ENCODE results near the gene PDXP. TPM values are rescaled to one million over a fixed set of nuclear protein-coding genes. Genes with fewer than 3 reads are reported as not detected.

PDXP gene
- total and polyA plus RNA-seq, 2 donors (not counting 1 experiment from before 2014, with no cell fraction given), result 4.0 to 7.9 TPM

DNA sequence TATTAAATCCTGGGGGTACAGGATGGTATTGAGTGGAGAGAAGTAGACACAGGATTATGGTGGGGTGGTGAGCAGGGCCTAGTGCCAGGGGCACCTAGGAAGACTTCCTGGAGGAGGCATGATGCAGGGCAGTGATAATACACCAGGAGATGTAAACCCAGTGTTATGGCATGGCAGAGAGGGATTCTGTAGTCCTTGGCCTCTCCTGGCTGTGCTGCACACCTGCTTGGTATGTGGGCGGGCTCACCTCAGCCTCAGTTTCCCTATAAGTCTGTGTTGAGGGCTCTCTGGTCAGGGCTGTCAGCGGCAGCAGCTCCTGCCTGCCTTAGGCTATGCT is 2.2 kb downstream of the PDXP start:
- Histone ChIP-seq H2AFZ (ENCODE audit: low read length) (no peak overlapping the region), H3K4me3 (replicated peaks in 1 of 4; ENCODE audit: control extremely low read depth in 1 of 4, insufficient read depth in 1 of 4, low read depth in 3 of 4, low read length in 4 of 4) (no peak overlapping the region), H4K20me1 (ENCODE audit: control insufficient read depth, extremely low read depth, insufficient read depth, low read length) (no peaks in the 10 kb centered on the region), H3K4me1 (ENCODE audit: control insufficient read depth, extremely low read depth, insufficient read depth, low read length) (peaks cover 30% of the 10 kb centered on the region), H3K9me3 (ENCODE audit: control insufficient read depth, insufficient read depth, low read depth, low read length) (no peaks in the 10 kb centered on the region), H3K36me3 (ENCODE audit: control insufficient read depth, insufficient read depth, low read length) (peaks cover 4% of the 10 kb centered on the region), H3K27ac (ENCODE audit: insufficient read depth, low read length) (peak overlapping the region; percentile 89), H3K27me3 (ENCODE audit: control insufficient read depth, insufficient read depth, low read length) (no peaks in the 10 kb centered on the region), H3K9ac (ENCODE audit: insufficient read depth, low read length) (no peak overlapping the region), H3K4me2 (ENCODE audit: extremely low read depth, insufficient read depth, low read length) (peak overlapping the region; percentile 92), H3K79me2 (ENCODE audit: control insufficient read depth, insufficient read depth, low read length) (peaks cover 47% of the 10 kb centered on the region)
- DNase-seq (ENCODE audit: low read depth in 2 of 2), result no peak
- TF ChIP-seq EZH2 (IDR thresholded peaks at IDR 0.05; ENCODE audit: low read length, missing control alignments), result no peak
- TF ChIP-seq, protein P1, sequence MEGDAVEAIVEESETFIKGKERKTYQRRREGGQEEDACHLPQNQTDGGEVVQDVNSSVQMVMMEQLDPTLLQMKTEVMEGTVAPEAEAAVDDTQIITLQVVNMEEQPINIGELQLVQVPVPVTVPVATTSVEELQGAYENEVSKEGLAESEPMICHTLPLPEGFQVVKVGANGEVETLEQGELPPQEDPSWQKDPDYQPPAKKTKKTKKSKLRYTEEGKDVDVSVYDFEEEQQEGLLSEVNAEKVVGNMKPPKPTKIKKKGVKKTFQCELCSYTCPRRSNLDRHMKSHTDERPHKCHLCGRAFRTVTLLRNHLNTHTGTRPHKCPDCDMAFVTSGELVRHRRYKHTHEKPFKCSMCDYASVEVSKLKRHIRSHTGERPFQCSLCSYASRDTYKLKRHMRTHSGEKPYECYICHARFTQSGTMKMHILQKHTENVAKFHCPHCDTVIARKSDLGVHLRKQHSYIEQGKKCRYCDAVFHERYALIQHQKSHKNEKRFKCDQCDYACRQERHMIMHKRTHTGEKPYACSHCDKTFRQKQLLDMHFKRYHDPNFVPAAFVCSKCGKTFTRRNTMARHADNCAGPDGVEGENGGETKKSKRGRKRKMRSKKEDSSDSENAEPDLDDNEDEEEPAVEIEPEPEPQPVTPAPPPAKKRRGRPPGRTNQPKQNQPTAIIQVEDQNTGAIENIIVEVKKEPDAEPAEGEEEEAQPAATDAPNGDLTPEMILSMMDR (conservative IDR thresholded peaks at IDR 0.05 in 1 of 2, IDR thresholded peaks at IDR 0.05 in 1 of 2; ENCODE audit: low read depth in 1 of 2, low read length in 2 of 2), result no peak

DNA sequence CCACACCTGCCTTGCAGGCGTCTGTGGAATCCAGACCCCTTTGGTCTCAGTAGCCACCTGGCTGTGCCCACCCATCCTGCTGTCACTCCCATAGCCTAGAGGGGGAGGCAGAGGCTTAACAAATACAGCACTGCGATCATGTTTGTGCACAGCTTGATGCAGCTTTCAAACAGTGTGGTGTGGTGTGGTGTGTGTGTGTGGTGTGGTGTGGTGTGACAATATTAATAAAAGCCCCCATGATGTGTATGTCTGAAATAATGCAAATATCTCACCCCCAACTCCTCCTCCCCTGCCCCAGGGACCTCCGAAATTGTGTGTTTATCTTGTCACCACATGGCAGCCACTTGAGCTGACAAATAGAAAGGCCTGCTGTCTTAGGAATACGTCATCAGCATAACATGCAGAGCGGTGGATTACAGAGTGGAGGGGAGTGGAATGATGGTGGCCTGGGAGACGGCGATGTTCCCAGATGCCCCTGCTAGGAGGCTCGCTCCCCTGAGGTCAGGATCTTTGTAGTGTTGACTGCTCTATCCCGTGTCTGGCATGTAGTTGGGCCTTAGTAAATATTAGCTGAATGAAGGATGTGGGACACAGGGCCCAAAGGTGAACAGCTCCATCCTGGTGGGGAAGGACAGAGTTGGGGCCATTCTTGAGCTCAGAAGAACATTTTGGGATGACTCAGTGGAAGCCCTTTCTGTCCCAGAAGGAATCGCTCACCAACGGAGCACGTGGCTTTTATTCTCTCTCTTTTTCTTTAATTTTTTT is 2.8 kb downstream of the PDXP start:
- H3K79me2 ChIP-seq (ENCODE audit: control insufficient read depth, insufficient read depth, low read length), result peaks cover 49% of the 10 kb centered on the region
- H3K36me3 ChIP-seq (ENCODE audit: control insufficient read depth, insufficient read depth, low read length), result peaks cover 7% of the 10 kb centered on the region
- H3K27me3 ChIP-seq (ENCODE audit: control insufficient read depth, insufficient read depth, low read length), result no peaks in the 10 kb centered on the region
- peak overlapping the region in 1 of 4 experiments; percentile 22 for H3K4me3 ChIP-seq (replicated peaks in 1 of 4; ENCODE audit: control extremely low read depth in 1 of 4, insufficient read depth in 1 of 4, low read depth in 3 of 4, low read length in 4 of 4)
- H3K9me3 ChIP-seq (ENCODE audit: control insufficient read depth, insufficient read depth, low read depth, low read length), result no peaks in the 10 kb centered on the region
- H3K4me1 ChIP-seq (ENCODE audit: control insufficient read depth, extremely low read depth, insufficient read depth, low read length), result peaks cover 30% of the 10 kb centered on the region
- H4K20me1 ChIP-seq (ENCODE audit: control insufficient read depth, extremely low read depth, insufficient read depth, low read length), result no peaks in the 10 kb centered on the region
- peak; percentile 76 to 80 for DNase-seq (ENCODE audit: low read depth in 2 of 2)
- peak overlapping the region; percentile 92 for H3K4me2 ChIP-seq (ENCODE audit: extremely low read depth, insufficient read depth, low read length)
- H2AFZ ChIP-seq (ENCODE audit: low read length), result peak overlapping the region; percentile 48
- peak overlapping the region; percentile 89 for H3K27ac ChIP-seq (ENCODE audit: insufficient read depth, low read length)
- no peak overlapping the region for H3K9ac ChIP-seq (ENCODE audit: insufficient read depth, low read length)
- TF ChIP-seq EZH2 (IDR thresholded peaks at IDR 0.05; ENCODE audit: low read length, missing control alignments), result no peak
- TF ChIP-seq, protein P1 (conservative IDR thresholded peaks at IDR 0.05 in 1 of 2, IDR thresholded peaks at IDR 0.05 in 1 of 2; ENCODE audit: low read depth in 1 of 2, low read length in 2 of 2), result peak; percentile 58 to 60

DNA sequence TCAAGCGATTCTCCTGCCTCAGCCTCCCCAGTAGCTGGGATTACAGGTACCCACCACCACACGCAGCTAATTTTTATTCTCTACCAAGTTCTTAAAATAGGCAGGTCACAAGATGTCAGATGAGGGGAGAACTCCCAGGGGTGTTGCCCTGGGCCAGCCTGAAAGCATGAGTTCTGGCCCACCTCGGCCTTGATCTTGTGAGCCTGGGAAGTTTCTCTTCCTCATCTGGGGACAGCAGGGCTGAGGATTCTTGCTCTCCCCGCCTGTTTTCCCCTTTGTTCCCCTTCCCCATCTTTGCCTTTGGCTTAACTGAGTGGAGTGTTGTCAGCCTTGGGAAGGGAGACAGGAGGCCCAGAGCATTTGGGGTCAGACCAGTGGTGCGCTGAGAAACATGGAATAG is 3.5 kb downstream of the PDXP start:
- Histone ChIP-seq H3K27ac (ENCODE audit: insufficient read depth, low read length) (peak overlapping the region; percentile 28), H3K4me3 (replicated peaks in 1 of 4; ENCODE audit: control extremely low read depth in 1 of 4, insufficient read depth in 1 of 4, low read depth in 3 of 4, low read length in 4 of 4) (no peak overlapping the region), H3K4me2 (ENCODE audit: extremely low read depth, insufficient read depth, low read length) (no peak overlapping the region), H2AFZ (ENCODE audit: low read length) (no peak overlapping the region), H3K27me3 (ENCODE audit: control insufficient read depth, insufficient read depth, low read length) (no peaks in the 10 kb centered on the region), H3K36me3 (ENCODE audit: control insufficient read depth, insufficient read depth, low read length) (peaks cover 8% of the 10 kb centered on the region), H3K4me1 (ENCODE audit: control insufficient read depth, extremely low read depth, insufficient read depth, low read length) (peaks cover 30% of the 10 kb centered on the region), H4K20me1 (ENCODE audit: control insufficient read depth, extremely low read depth, insufficient read depth, low read length) (no peaks in the 10 kb centered on the region), H3K79me2 (ENCODE audit: control insufficient read depth, insufficient read depth, low read length) (peaks cover 50% of the 10 kb centered on the region), H3K9me3 (ENCODE audit: control insufficient read depth, insufficient read depth, low read depth, low read length) (no peaks in the 10 kb centered on the region), H3K9ac (ENCODE audit: insufficient read depth, low read length) (no peak overlapping the region)
- TF ChIP-seq, protein P1 (conservative IDR thresholded peaks at IDR 0.05 in 1 of 2, IDR thresholded peaks at IDR 0.05 in 1 of 2; ENCODE audit: low read depth in 1 of 2, low read length in 2 of 2), result no peak
- TF ChIP-seq EZH2 (IDR thresholded peaks at IDR 0.05; ENCODE audit: low read length, missing control alignments), result no peak
- no peak for DNase-seq (ENCODE audit: low read depth in 2 of 2)
